Neuronal stem cell (in vitro differentiated cells): ENCODE results near the gene FSD1L.

ENCODE experiments used
- DNase-seq: peaks from one replicate; pipeline ENCODE4 v3.0.0-alpha.2; 2013; ENCODE audit warnings: low spot score
- H2AFZ ChIP-seq: one replicate; pipeline ENCODE4 v1.6.1; 2013; ENCODE audit warnings: mild to moderate bottlenecking, low read length, inconsistent platforms
- H2AK5ac ChIP-seq: 2 replicates; pipeline ENCODE4 v1.6.1; 2013; ENCODE audit warnings: low read depth, mild to moderate bottlenecking, inconsistent platforms, low read length, moderate library complexity, mixed read lengths
- H2BK120ac ChIP-seq: 2 replicates; pipeline ENCODE4 v1.6.1; 2013; ENCODE audit warnings: low read depth, mild to moderate bottlenecking, inconsistent platforms, low read length, moderate library complexity, mixed read lengths
- H2BK12ac ChIP-seq: one replicate; pipeline ENCODE4 v1.6.1; 2013; ENCODE audit warnings: low read length, inconsistent platforms
- H2BK15ac ChIP-seq: 2 replicates; pipeline ENCODE4 v1.6.1; 2013; ENCODE audit warnings: mild to moderate bottlenecking, low read length, inconsistent platforms, mixed read lengths
- H2BK5ac ChIP-seq: one replicate; pipeline ENCODE4 v1.6.1; 2013; ENCODE audit warnings: inconsistent platforms, mild to moderate bottlenecking, low read length, moderate library complexity
- H3K14ac ChIP-seq: one replicate; pipeline ENCODE4 v1.6.1; 2013; ENCODE audit warnings: low read length, inconsistent platforms
- H3K18ac ChIP-seq: 2 replicates; pipeline ENCODE4 v1.6.1; 2013; ENCODE audit warnings: low read length, inconsistent platforms
- H3K23ac ChIP-seq: 2 replicates; pipeline ENCODE4 v1.6.1; 2013; ENCODE audit warnings: low read depth, mild to moderate bottlenecking, mixed read lengths, low read length, inconsistent platforms; ENCODE audit not compliant: poor library complexity
- H3K27ac ChIP-seq: replicated peaks from 3 replicates; pipeline ENCODE4 v1.5.1; 2013; ENCODE audit warnings: low read length, inconsistent platforms
- H3K27me3 ChIP-seq, 3 experiments: 2 replicates each; pipeline ENCODE4 v1.6.1; 2013; ENCODE audit warnings: low read length in 3 of 3, mild to moderate bottlenecking in 2 of 3, inconsistent platforms in 1 of 3, low read depth in 1 of 3, mixed read lengths in 1 of 3, moderate library complexity in 1 of 3; ENCODE audit not compliant: control insufficient read depth in 3 of 3, insufficient read depth in 3 of 3
- H3K36me3 ChIP-seq, 2 donors: replicated peaks in 1 of 2; 2 replicates each; pipeline ENCODE4 v1.6.1; 2013; ENCODE audit warnings: low read length in 2 of 2; ENCODE audit not compliant: control insufficient read depth in 2 of 2, insufficient read depth in 2 of 2
- H3K4ac ChIP-seq: 2 replicates; pipeline ENCODE4 v1.6.1; 2013; ENCODE audit warnings: inconsistent platforms, mild to moderate bottlenecking, low read length, moderate library complexity
- H3K4me1 ChIP-seq, 2 donors: 1 replicate in 1 of 2; 2 replicates in 1 of 2; pipeline ENCODE4 v1.6.1; 2013; ENCODE audit warnings: low read length in 2 of 2, low read depth in 1 of 2; ENCODE audit not compliant: control insufficient read depth in 2 of 2, insufficient read depth in 1 of 2
- H3K4me2 ChIP-seq: one replicate; pipeline ENCODE4 v1.6.1; 2013; ENCODE audit warnings: mild to moderate bottlenecking, low read length, inconsistent platforms; ENCODE audit not compliant: insufficient read depth, poor library complexity, severe bottlenecking
- H3K4me3 ChIP-seq, 2 donors: 2 replicates each; pipeline ENCODE4 v1.5.1; 2013; ENCODE audit warnings: low read length in 2 of 2, mild to moderate bottlenecking in 2 of 2, inconsistent platforms in 1 of 2, moderate library complexity in 1 of 2
- H3K79me1 ChIP-seq: one replicate; pipeline ENCODE4 v1.6.1; 2013; ENCODE audit warnings: low read depth, mild to moderate bottlenecking, inconsistent platforms, low read length, moderate library complexity
- H3K9ac ChIP-seq: one replicate; pipeline ENCODE4 v1.6.1; 2013; ENCODE audit warnings: mild to moderate bottlenecking, low read depth, low read length, inconsistent platforms; ENCODE audit not compliant: poor library complexity
- H3K9me3 ChIP-seq, 2 donors: replicated peaks in 1 of 2; 2 replicates each; pipeline versions ENCODE3 to v1.6.1; 2013; ENCODE audit warnings: low read length in 2 of 2, mild to moderate bottlenecking in 2 of 2, inconsistent platforms in 1 of 2, low read depth in 1 of 2, mixed read lengths in 1 of 2, moderate library complexity in 1 of 2; ENCODE audit not compliant: control insufficient read depth in 2 of 2, insufficient read depth in 1 of 2
- H4K8ac ChIP-seq: one replicate; pipeline ENCODE4 v1.6.1; 2013; ENCODE audit warnings: low read depth, mild to moderate bottlenecking, inconsistent platforms, low read length, moderate library complexity
- H4K91ac ChIP-seq: one replicate; pipeline ENCODE4 v1.6.1; 2013; ENCODE audit warnings: low read length, low read depth, mild to moderate bottlenecking, inconsistent platforms; ENCODE audit not compliant: poor library complexity
- WGBS, 2 donors: extraction: QIAGEN DNeasy Blood & Tissue Kit; methylation state at CpG; one replicate each; pipeline ENCODE4 v1.1.7; 2013; ENCODE audit warnings: missing lambda C conversion rate in 2 of 2, mixed read lengths in 1 of 2; ENCODE audit not compliant: insufficient read length in 2 of 2, insufficient replicate concordance in 1 of 2; ENCODE audit errors: extremely low coverage in 2 of 2; 5-methylcytosine and 5-hydroxymethylcytosine counted together

The FSD1L gene

GRCh38 chr9:105483618-105484017 lies 35.8 kb downstream of the FSD1L start:
- Histone ChIP-seq H3K4me2 (no peak overlapping the region), H3K27ac (no peak overlapping the region)

GRCh38 chr9:105484226-105484625 lies 36.4 kb downstream of the FSD1L start:
- no peaks in the 10 kb centered on the region for H3K79me1 ChIP-seq
- no peak overlapping the region for H3K4ac ChIP-seq
- H2BK5ac ChIP-seq = no peak overlapping the region
- H3K36me3 ChIP-seq = peaks cover 0 to 55% of the 10 kb centered on the region in 2 donors
- no peak overlapping the region for H3K4me2 ChIP-seq
- no peak overlapping the region for H2BK15ac ChIP-seq
- H3K27me3 ChIP-seq = no peaks in the 10 kb centered on the region
- no peak overlapping the region for H2AFZ ChIP-seq
- no peak overlapping the region for H3K9ac ChIP-seq
- H3K9me3 ChIP-seq = peaks cover 0 to 5% of the 10 kb centered on the region in 2 donors
- no peak overlapping the region for H3K14ac ChIP-seq
- H3K18ac ChIP-seq = no peak overlapping the region
- H3K27ac ChIP-seq = no peak overlapping the region
- no peak overlapping the region for H2BK12ac ChIP-seq
- DNase-seq = no peak
- no peaks in the 10 kb centered on the region for H3K4me1 ChIP-seq
- WGBS, 2 donors = no CpG with 5 or more reads among the region's 2 CpGs
- no peak overlapping the region for H3K4me3 ChIP-seq
- no peak overlapping the region for H2AK5ac ChIP-seq
- no peak overlapping the region for H4K8ac ChIP-seq
- no peak overlapping the region for H4K91ac ChIP-seq
- H2BK120ac ChIP-seq = no peak overlapping the region
- H3K23ac ChIP-seq = no peak overlapping the region

More at GRCh38 chr9:105483618-105484017, 35.8 kb downstream of the FSD1L start:
- Histone ChIP-seq H3K79me1 (no peaks in the 10 kb centered on the region), H2BK12ac (no peak overlapping the region), H3K18ac (no peak overlapping the region), H3K9ac (no peak overlapping the region), H4K8ac (no peak overlapping the region), H3K27me3 (no peaks in the 10 kb centered on the region), H3K4me1 (no peaks in the 10 kb centered on the region), H2AFZ (no peak overlapping the region), H2BK15ac (no peak overlapping the region), H2AK5ac (no peak overlapping the region), H3K36me3 (peaks cover 0 to 54% of the 10 kb centered on the region in 2 donors), H2BK5ac (no peak overlapping the region), H3K4ac (no peak overlapping the region), H3K4me3 (no peak overlapping the region), H2BK120ac (no peak overlapping the region), H3K23ac (no peak overlapping the region), H3K9me3 (peaks cover 0 to 5% of the 10 kb centered on the region in 2 donors), H4K91ac (no peak overlapping the region), H3K14ac (no peak overlapping the region)
- DNase-seq = no peak

GRCh38 chr9:105485131-105485530 lies 37.3 kb downstream of the FSD1L start:
- H3K4ac ChIP-seq = no peak overlapping the region
- H4K8ac ChIP-seq = no peak overlapping the region
- no peaks in the 10 kb centered on the region for H3K79me1 ChIP-seq
- H3K27me3 ChIP-seq = no peaks in the 10 kb centered on the region
- no peak overlapping the region for H4K91ac ChIP-seq
- no peak for DNase-seq
- no peak overlapping the region for H2BK120ac ChIP-seq
- no peak overlapping the region for H2BK12ac ChIP-seq
- no peak overlapping the region for H2AFZ ChIP-seq
- no peak overlapping the region for H2BK5ac ChIP-seq
- H3K4me3 ChIP-seq = no peak overlapping the region
- H3K4me1 ChIP-seq = no peaks in the 10 kb centered on the region
- H2BK15ac ChIP-seq = no peak overlapping the region
- H2AK5ac ChIP-seq = no peak overlapping the region
- H3K4me2 ChIP-seq = no peak overlapping the region
- no peak overlapping the region for H3K14ac ChIP-seq
- no peak overlapping the region for H3K18ac ChIP-seq
- peaks cover 0 to 5% of the 10 kb centered on the region in 2 donors for H3K9me3 ChIP-seq
- no peak overlapping the region for H3K27ac ChIP-seq
- H3K23ac ChIP-seq = no peak overlapping the region
- peaks cover 0 to 55% of the 10 kb centered on the region in 2 donors for H3K36me3 ChIP-seq
- no peak overlapping the region for H3K9ac ChIP-seq

GRCh38 chr9:105496826-105497225 lies 49.0 kb downstream of the FSD1L start:
- Histone ChIP-seq H2BK12ac (no peak overlapping the region), H3K4me3 (no peak overlapping the region), H4K8ac (no peak overlapping the region), H3K9me3 (peaks cover 0 to 4% of the 10 kb centered on the region in 2 donors), H2BK15ac (no peak overlapping the region), H3K18ac (no peak overlapping the region), H4K91ac (no peak overlapping the region), H3K4me2 (no peak overlapping the region), H3K4ac (no peak overlapping the region), H2BK120ac (no peak overlapping the region), H3K23ac (no peak overlapping the region), H2BK5ac (no peak overlapping the region), H2AK5ac (no peak overlapping the region), H3K9ac (no peak overlapping the region), H3K4me1 (no peaks in the 10 kb centered on the region), H2AFZ (no peak overlapping the region), H3K79me1 (no peaks in the 10 kb centered on the region), H3K36me3 (peaks cover 0 to 4% of the 10 kb centered on the region in 2 donors), H3K14ac (no peak overlapping the region), H3K27ac (no peak overlapping the region), H3K27me3 (no peaks in the 10 kb centered on the region)
- DNase-seq = no peak
- no CpG with 5 or more reads among the region's 2 CpGs for WGBS, 2 donors
